Natural killer cell (primary cell): Measurements from ENCODE around the gene SLC22A23. TPM values are rescaled to one million over a fixed set of nuclear protein-coding genes. Genes with fewer than 3 reads are reported as not detected.

Source experiments
- ATAC-seq, 3 donors: fragments of 150-1000 bp in 2 of 3; fragments of 200-7000 bp in 1 of 3; cut with Tn5 transposase; 1 replicate in 1 of 3; 2 replicates in 2 of 3; pipeline ENCODE4 v1.10.0; 2021; ENCODE audit warnings: mild to moderate bottlenecking in 2 of 3, moderate library complexity in 2 of 3
- DNase-seq, 2 donors: peaks; one replicate each; pipeline versions ENCODE4 v3.0.0 to v3.0.0-alpha.2; 2013 to 2021; ENCODE audit warnings: mixed read lengths in 1 of 2
- H3K27ac ChIP-seq: one replicate; pipeline ENCODE4 v1.5.1; 2013; ENCODE audit warnings: mild to moderate bottlenecking, low read length
- H3K27me3 ChIP-seq: one replicate; pipeline ENCODE4 v1.6.1; 2013; ENCODE audit warnings: low read length; ENCODE audit not compliant: control insufficient read depth, insufficient read depth
- H3K36me3 ChIP-seq: one replicate; pipeline ENCODE4 v1.6.1; 2013; ENCODE audit warnings: low read length; ENCODE audit not compliant: control insufficient read depth, insufficient read depth
- H3K4me1 ChIP-seq: one replicate; pipeline ENCODE4 v1.6.1; 2013; ENCODE audit warnings: low read length; ENCODE audit not compliant: control insufficient read depth, insufficient read depth
- H3K4me3 ChIP-seq: one replicate; pipeline ENCODE4 v1.5.1; 2013; ENCODE audit warnings: low read length
- H3K9me3 ChIP-seq: one replicate; pipeline ENCODE4 v1.6.1; 2013; ENCODE audit warnings: low read length; ENCODE audit not compliant: control insufficient read depth, insufficient read depth
- H3K27ac Mint-ChIP-seq, 2 donors: one replicate each; pipeline ENCODE4 v1.8.0; 2022; ENCODE audit warnings: mild to moderate bottlenecking in 2 of 2, mixed read lengths in 2 of 2, moderate library complexity in 1 of 2
- H3K27me3 Mint-ChIP-seq, 2 donors: one replicate each; pipeline ENCODE4 v1.8.0; 2022; ENCODE audit warnings: low read depth in 2 of 2, mixed read lengths in 2 of 2
- H3K36me3 Mint-ChIP-seq: one replicate; pipeline ENCODE4 v1.8.0; 2022; ENCODE audit warnings: mixed read lengths
- H3K4me1 Mint-ChIP-seq, 2 donors: one replicate each; pipeline ENCODE4 v1.8.0; 2022; ENCODE audit warnings: mixed read lengths in 2 of 2
- H3K4me3 Mint-ChIP-seq: one replicate; pipeline ENCODE4 v1.8.0; 2022; ENCODE audit warnings: mild to moderate bottlenecking, moderate library complexity, mixed read lengths
- H3K9me3 Mint-ChIP-seq, 2 donors: one replicate each; pipeline ENCODE4 v1.8.0; 2022; ENCODE audit warnings: mixed read lengths in 2 of 2
- WGBS: methylation state at CpG from one replicate; pipeline ENCODE4 v1.1.7; 2013; ENCODE audit warnings: missing lambda C conversion rate; ENCODE audit not compliant: insufficient coverage; 5-methylcytosine and 5-hydroxymethylcytosine counted together
- intact Hi-C: fragments of 100-400 bp; cut with micrococcal nuclease; formaldehyde crosslinking; loops from one replicate; pipeline ENCODE4 v1.14.2; 2022
- total RNA-seq, 4 donors: library from RNA; stranded (reverse); fragments of 120-200 nt in 1 of 4; gene quantifications; one replicate each; pipeline versions ENCODE4 v1.2.3 to v1.2.4, GENCODE V29; 2013 to 2022
- TF ChIP-seq, protein P1 (sequence below): fragments of 200-600 bp; IDR thresholded peaks from one replicate; pipeline ENCODE4 v1.8.0; 2022; ENCODE audit warnings: antibody characterized with exemption

The SLC22A23 gene
- total RNA-seq, 3 donors from 2014 or later (not counting 1 experiment from before 2014, with no cell fraction given): 0.24 to 0.79 (median 0.38) TPM

DNA sequence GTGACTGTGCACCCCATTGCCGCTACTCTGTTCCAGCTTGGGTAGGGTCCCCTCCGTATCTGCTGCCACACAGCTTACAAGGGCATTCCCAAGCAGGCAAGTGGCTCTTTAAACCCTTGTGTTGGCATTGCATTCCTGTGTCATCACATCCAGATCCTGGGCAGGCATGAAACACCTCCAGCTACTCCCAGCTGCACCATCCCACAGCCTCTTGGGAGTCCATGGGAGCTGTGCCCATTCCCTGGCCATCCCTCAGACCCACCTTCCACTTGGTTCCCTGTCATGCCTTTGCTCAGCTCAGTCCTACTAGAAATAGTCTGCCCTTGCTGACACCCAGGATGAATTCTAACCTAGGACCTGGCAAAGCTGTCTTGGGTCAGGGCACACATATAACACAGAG is 110.4 kb downstream of the SLC22A23 start:
- Mint-ChIP-seq H3K9me3 (no peaks in the 10 kb centered on the region), H3K36me3 (no peaks in the 10 kb centered on the region), H3K4me3 (no peak overlapping the region), H3K27ac (no peak overlapping the region), H3K4me1 (no peaks in the 10 kb centered on the region), H3K27me3 (peaks cover 35 to 36% of the 10 kb centered on the region in 2 donors)
- intact Hi-C loops: no loop called here
- no peaks in the 10 kb centered on the region for H3K27me3 ChIP-seq
- ATAC-seq: no peak
- TF ChIP-seq, protein P1, sequence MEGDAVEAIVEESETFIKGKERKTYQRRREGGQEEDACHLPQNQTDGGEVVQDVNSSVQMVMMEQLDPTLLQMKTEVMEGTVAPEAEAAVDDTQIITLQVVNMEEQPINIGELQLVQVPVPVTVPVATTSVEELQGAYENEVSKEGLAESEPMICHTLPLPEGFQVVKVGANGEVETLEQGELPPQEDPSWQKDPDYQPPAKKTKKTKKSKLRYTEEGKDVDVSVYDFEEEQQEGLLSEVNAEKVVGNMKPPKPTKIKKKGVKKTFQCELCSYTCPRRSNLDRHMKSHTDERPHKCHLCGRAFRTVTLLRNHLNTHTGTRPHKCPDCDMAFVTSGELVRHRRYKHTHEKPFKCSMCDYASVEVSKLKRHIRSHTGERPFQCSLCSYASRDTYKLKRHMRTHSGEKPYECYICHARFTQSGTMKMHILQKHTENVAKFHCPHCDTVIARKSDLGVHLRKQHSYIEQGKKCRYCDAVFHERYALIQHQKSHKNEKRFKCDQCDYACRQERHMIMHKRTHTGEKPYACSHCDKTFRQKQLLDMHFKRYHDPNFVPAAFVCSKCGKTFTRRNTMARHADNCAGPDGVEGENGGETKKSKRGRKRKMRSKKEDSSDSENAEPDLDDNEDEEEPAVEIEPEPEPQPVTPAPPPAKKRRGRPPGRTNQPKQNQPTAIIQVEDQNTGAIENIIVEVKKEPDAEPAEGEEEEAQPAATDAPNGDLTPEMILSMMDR: no peak
- 93% methylated on average over 2 of the region's 2 CpGs for WGBS
- H3K4me3 ChIP-seq: no peak overlapping the region
- H3K4me1 ChIP-seq: no peaks in the 10 kb centered on the region
- H3K9me3 ChIP-seq: no peaks in the 10 kb centered on the region
- H3K36me3 ChIP-seq: no peaks in the 10 kb centered on the region
- no peak for DNase-seq
- no peak overlapping the region for H3K27ac ChIP-seq

GRCh38 chr6:3345836-3346235 is 111.0 kb downstream of the SLC22A23 start:
- H3K9me3 Mint-ChIP-seq: no peaks in the 10 kb centered on the region

DNA sequence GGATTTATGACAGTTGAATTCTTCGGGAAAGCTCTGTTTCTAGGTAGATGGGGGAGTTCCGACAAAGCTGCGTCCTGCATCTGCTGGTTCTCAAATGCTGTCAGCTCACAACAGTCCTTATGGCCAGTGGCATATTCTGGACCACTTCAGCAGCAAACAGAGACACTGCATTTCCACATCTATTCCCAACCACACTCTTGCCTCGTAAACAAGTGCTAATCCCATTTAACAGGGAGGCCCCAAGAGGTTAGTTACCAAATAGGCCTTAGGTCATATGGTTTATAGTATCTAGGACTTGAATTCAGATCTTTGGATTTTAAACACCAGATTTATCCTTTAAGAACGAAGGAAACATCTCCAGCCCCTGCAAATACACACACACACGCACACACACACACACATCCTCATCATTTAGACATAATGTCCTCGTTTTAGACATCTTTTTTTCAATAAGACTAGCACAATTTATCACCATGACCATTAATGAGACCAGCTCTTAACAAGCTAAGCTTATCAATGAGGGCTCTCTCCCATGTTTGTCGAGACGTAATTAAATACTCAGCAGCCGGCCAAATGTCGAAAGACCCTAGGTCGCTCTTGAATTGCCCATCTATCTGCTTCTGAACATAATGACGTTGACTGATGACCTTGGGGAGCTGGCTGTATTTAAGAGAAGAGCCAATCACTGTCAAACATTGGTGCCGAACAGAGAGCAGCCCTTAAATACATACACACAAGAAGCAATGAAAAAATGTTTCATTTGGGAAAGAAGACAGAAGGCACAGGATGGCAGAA is 113.6 kb downstream of the SLC22A23 start:
- no peaks in the 10 kb centered on the region for H3K36me3 ChIP-seq
- H3K9me3 ChIP-seq: no peaks in the 10 kb centered on the region
- H3K27ac ChIP-seq: no peak overlapping the region
- peaks cover 25 to 29% of the 10 kb centered on the region in 2 donors for H3K27me3 Mint-ChIP-seq
- 94% methylated on average over 13 of the region's 14 CpGs for WGBS
- intact Hi-C loops: no loop called here
- H3K4me1 ChIP-seq: no peaks in the 10 kb centered on the region
- no peaks in the 10 kb centered on the region for H3K9me3 Mint-ChIP-seq
- no peaks in the 10 kb centered on the region for H3K36me3 Mint-ChIP-seq
- no peak overlapping the region for H3K27ac Mint-ChIP-seq
- no peak for DNase-seq
- no peaks in the 10 kb centered on the region for H3K27me3 ChIP-seq
- no peak overlapping the region for H3K4me3 ChIP-seq
- no peak overlapping the region for H3K4me3 Mint-ChIP-seq
- TF ChIP-seq, protein P1: no peak
- ATAC-seq: no peak
- no peaks in the 10 kb centered on the region for H3K4me1 Mint-ChIP-seq

More at GRCh38 chr6:3345836-3346235, 111.0 kb downstream of the SLC22A23 start:
- no peaks in the 10 kb centered on the region for H3K36me3 ChIP-seq
- H3K27ac Mint-ChIP-seq: no peak overlapping the region
- H3K4me1 ChIP-seq: no peaks in the 10 kb centered on the region
- intact Hi-C loops: no loop called here
- no peaks in the 10 kb centered on the region for H3K27me3 ChIP-seq
- no peak overlapping the region for H3K4me3 Mint-ChIP-seq
- H3K4me3 ChIP-seq: no peak overlapping the region
- no peaks in the 10 kb centered on the region for H3K9me3 ChIP-seq
- DNase-seq (no peak), ATAC-seq (no peak)
- H3K27ac ChIP-seq: no peak overlapping the region
- no peaks in the 10 kb centered on the region for H3K36me3 Mint-ChIP-seq
- TF ChIP-seq, protein P1: no peak
- H3K4me1 Mint-ChIP-seq: no peaks in the 10 kb centered on the region
- peaks cover 36% of the 10 kb centered on the region in 2 donors for H3K27me3 Mint-ChIP-seq
- WGBS: 71% methylated on average over 8 of the region's 8 CpGs
